ENCODE results near the gene CRTC1.

CRTC1 gene

DNA sequence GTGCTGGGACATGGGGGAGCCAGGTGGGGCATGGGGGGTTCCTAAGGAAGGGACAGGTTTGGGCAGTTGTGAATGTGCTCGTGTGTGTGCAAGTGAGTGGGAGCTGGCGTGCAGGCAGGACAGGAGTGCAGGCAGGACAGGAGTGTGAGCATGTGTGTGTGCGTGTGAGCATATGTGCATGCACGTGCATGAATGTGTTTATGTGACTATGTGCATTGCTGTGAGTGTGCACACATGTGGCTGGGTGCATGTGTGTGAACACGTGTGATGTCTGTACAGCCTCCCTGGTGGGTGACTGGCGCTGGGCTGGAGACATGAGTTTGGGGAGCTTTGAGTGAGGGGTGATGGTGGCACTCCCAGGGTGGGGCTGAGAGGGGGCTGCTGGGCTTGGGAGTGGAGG lies 33.4 kb downstream of the CRTC1 start:
- no CpG with 5 or more reads among the region's 6 CpGs for WGBS, 2 donors (ENCODE audit: extremely low coverage in 2 of 2, insufficient read length in 2 of 2, insufficient replicate concordance in 1 of 2)
- no peak overlapping the region for H2BK120ac ChIP-seq (ENCODE audit: low read depth, low read length)
- H3K9me3 ChIP-seq (replicated peaks in 1 of 2; ENCODE audit: control insufficient read depth in 2 of 2, insufficient read depth in 1 of 2, low read depth in 1 of 2, low read length in 2 of 2) = peaks cover 0 to 5% of the 10 kb centered on the region in 2 donors
- no peak overlapping the region for H3K4me2 ChIP-seq (ENCODE audit: insufficient read depth, low read length, poor library complexity, severe bottlenecking)
- H3K18ac ChIP-seq (ENCODE audit: low read length) = peak overlapping the region; percentile 17
- peak overlapping the region in 1 of 2 donors; percentile 69 for H3K4me3 ChIP-seq (ENCODE audit: low read length in 2 of 2)
- peak overlapping the region; percentile 91 for H3K23ac ChIP-seq (ENCODE audit: low read depth, low read length, poor library complexity)
- peak overlapping the region; percentile 93 for H3K4ac ChIP-seq (ENCODE audit: low read length)
- DNase-seq (ENCODE audit: low spot score) = no peak
- peak overlapping the region; percentile 21 for H3K9ac ChIP-seq (ENCODE audit: low read depth, low read length, poor library complexity)
- H3K14ac ChIP-seq (ENCODE audit: low read length) = peak overlapping the region; percentile 100
- H3K79me1 ChIP-seq (ENCODE audit: low read depth, low read length) = peaks cover 24% of the 10 kb centered on the region
- no peak overlapping the region for H2BK15ac ChIP-seq (ENCODE audit: low read length)
- H2AFZ ChIP-seq (ENCODE audit: low read length) = no peak overlapping the region
- peak overlapping the region; percentile 26 for H2AK5ac ChIP-seq (ENCODE audit: low read depth, low read length)
- no peaks in the 10 kb centered on the region for H3K27me3 ChIP-seq (ENCODE audit: control insufficient read depth in 3 of 3, insufficient read depth in 3 of 3, low read depth in 1 of 3, low read length in 3 of 3)
- no peak overlapping the region for H3K27ac ChIP-seq (replicated peaks; ENCODE audit: low read length)
- peak overlapping the region; percentile 98 for H4K8ac ChIP-seq (ENCODE audit: low read depth, low read length)
- H2BK5ac ChIP-seq (ENCODE audit: low read length) = no peak overlapping the region
- peaks cover 0 to 6% of the 10 kb centered on the region in 2 donors for H3K4me1 ChIP-seq (ENCODE audit: control insufficient read depth in 2 of 2, insufficient read depth in 1 of 2, low read depth in 1 of 2, low read length in 2 of 2)
- peak overlapping the region; percentile 58 for H2BK12ac ChIP-seq (ENCODE audit: low read length)
- H3K36me3 ChIP-seq (replicated peaks in 1 of 2; ENCODE audit: control insufficient read depth in 2 of 2, insufficient read depth in 2 of 2, low read length in 2 of 2) = peaks cover 3 to 7% of the 10 kb centered on the region in 2 donors
- no peak overlapping the region for H4K91ac ChIP-seq (ENCODE audit: low read depth, low read length, poor library complexity)

GRCh38 chr19:18717601-18718000 lies 34.1 kb downstream of the CRTC1 start:
- Histone ChIP-seq H2BK120ac (ENCODE audit: low read depth, low read length) (no peak overlapping the region), H2AK5ac (ENCODE audit: low read depth, low read length) (peak overlapping the region; percentile 63), H3K9me3 (replicated peaks in 1 of 2; ENCODE audit: control insufficient read depth in 2 of 2, insufficient read depth in 1 of 2, low read depth in 1 of 2, low read length in 2 of 2) (peaks cover 4 to 5% of the 10 kb centered on the region in 2 donors), H3K27me3 (ENCODE audit: control insufficient read depth in 3 of 3, insufficient read depth in 3 of 3, low read depth in 1 of 3, low read length in 3 of 3) (no peaks in the 10 kb centered on the region), H3K4ac (ENCODE audit: low read length) (no peak overlapping the region), H2BK15ac (ENCODE audit: low read length) (no peak overlapping the region), H2AFZ (ENCODE audit: low read length) (no peak overlapping the region), H3K27ac (replicated peaks; ENCODE audit: low read length) (no peak overlapping the region), H3K4me3 (ENCODE audit: low read length in 2 of 2) (peak overlapping the region in 1 of 2 donors; percentile 15), H3K36me3 (replicated peaks in 1 of 2; ENCODE audit: control insufficient read depth in 2 of 2, insufficient read depth in 2 of 2, low read length in 2 of 2) (peaks cover 4 to 7% of the 10 kb centered on the region in 2 donors), H4K91ac (ENCODE audit: low read depth, low read length, poor library complexity) (no peak overlapping the region), H3K79me1 (ENCODE audit: low read depth, low read length) (peaks cover 24% of the 10 kb centered on the region), H3K4me1 (ENCODE audit: control insufficient read depth in 2 of 2, insufficient read depth in 1 of 2, low read depth in 1 of 2, low read length in 2 of 2) (peaks cover 0 to 6% of the 10 kb centered on the region in 2 donors), H4K8ac (ENCODE audit: low read depth, low read length) (peak overlapping the region; percentile 48), H3K23ac (ENCODE audit: low read depth, low read length, poor library complexity) (peak overlapping the region; percentile 55), H3K4me2 (ENCODE audit: insufficient read depth, low read length, poor library complexity, severe bottlenecking) (peak overlapping the region; percentile 11), H3K9ac (ENCODE audit: low read depth, low read length, poor library complexity) (no peak overlapping the region), H3K18ac (ENCODE audit: low read length) (peak overlapping the region; percentile 28), H2BK5ac (ENCODE audit: low read length) (no peak overlapping the region), H3K14ac (ENCODE audit: low read length) (peak overlapping the region; percentile 38), H2BK12ac (ENCODE audit: low read length) (no peak overlapping the region)
- DNase-seq (ENCODE audit: low spot score) = no peak
- WGBS, 2 donors (ENCODE audit: extremely low coverage in 2 of 2, insufficient read length in 2 of 2, insufficient replicate concordance in 1 of 2) = no CpG with 5 or more reads among the region's 10 CpGs

- H2BK15ac ChIP-seq (ENCODE audit: low read length) = no peak overlapping the region
- peaks cover 24% of the 10 kb centered on the region for H3K79me1 ChIP-seq (ENCODE audit: low read depth, low read length)
- H3K23ac ChIP-seq (ENCODE audit: low read depth, low read length, poor library complexity) = no peak overlapping the region
- no peak overlapping the region for H4K8ac ChIP-seq (ENCODE audit: low read depth, low read length)
- no peak overlapping the region for H2AK5ac ChIP-seq (ENCODE audit: low read depth, low read length)
- no peak overlapping the region for H3K18ac ChIP-seq (ENCODE audit: low read length)
- H3K36me3 ChIP-seq (replicated peaks in 1 of 2; ENCODE audit: control insufficient read depth in 2 of 2, insufficient read depth in 2 of 2, low read length in 2 of 2) = peaks cover 4 to 7% of the 10 kb centered on the region in 2 donors
- no peak overlapping the region for H2BK120ac ChIP-seq (ENCODE audit: low read depth, low read length)
- peaks cover 0 to 5% of the 10 kb centered on the region in 2 donors for H3K4me1 ChIP-seq (ENCODE audit: control insufficient read depth in 2 of 2, insufficient read depth in 1 of 2, low read depth in 1 of 2, low read length in 2 of 2)
- H3K14ac ChIP-seq (ENCODE audit: low read length) = no peak overlapping the region
- no peak overlapping the region for H3K9ac ChIP-seq (ENCODE audit: low read depth, low read length, poor library complexity)
- WGBS, 2 donors (ENCODE audit: extremely low coverage in 2 of 2, insufficient read length in 2 of 2, insufficient replicate concordance in 1 of 2) = no CpG with 5 or more reads among the region's 5 CpGs
- H4K91ac ChIP-seq (ENCODE audit: low read depth, low read length, poor library complexity) = no peak overlapping the region
- H3K4me2 ChIP-seq (ENCODE audit: insufficient read depth, low read length, poor library complexity, severe bottlenecking) = no peak overlapping the region
- no peak overlapping the region for H2BK12ac ChIP-seq (ENCODE audit: low read length)
- H3K9me3 ChIP-seq (replicated peaks in 1 of 2; ENCODE audit: control insufficient read depth in 2 of 2, insufficient read depth in 1 of 2, low read depth in 1 of 2, low read length in 2 of 2) = peaks cover 4 to 5% of the 10 kb centered on the region in 2 donors
- H3K27ac ChIP-seq (replicated peaks; ENCODE audit: low read length) = no peak overlapping the region
- H3K4ac ChIP-seq (ENCODE audit: low read length) = no peak overlapping the region
- H3K27me3 ChIP-seq (ENCODE audit: control insufficient read depth in 3 of 3, insufficient read depth in 3 of 3, low read depth in 1 of 3, low read length in 3 of 3) = no peaks in the 10 kb centered on the region
- DNase-seq (ENCODE audit: low spot score) = no peak
- H3K4me3 ChIP-seq (ENCODE audit: low read length in 2 of 2) = no peak overlapping the region
- no peak overlapping the region for H2AFZ ChIP-seq (ENCODE audit: low read length)
- H2BK5ac ChIP-seq (ENCODE audit: low read length) = no peak overlapping the region
Measured at GRCh38 chr19:18718015-18718526, 34.6 kb downstream of the CRTC1 start.

GRCh38 chr19:18718846-18719458 lies 35.5 kb downstream of the CRTC1 start:
- no peak overlapping the region for H3K4me2 ChIP-seq (ENCODE audit: insufficient read depth, low read length, poor library complexity, severe bottlenecking)
- H2BK15ac ChIP-seq (ENCODE audit: low read length) = no peak overlapping the region
- H3K18ac ChIP-seq (ENCODE audit: low read length) = peak overlapping the region; percentile 5
- H3K4me3 ChIP-seq (ENCODE audit: low read length in 2 of 2) = no peak overlapping the region
- no peaks in the 10 kb centered on the region for H3K27me3 ChIP-seq (ENCODE audit: control insufficient read depth in 3 of 3, insufficient read depth in 3 of 3, low read depth in 1 of 3, low read length in 3 of 3)
- no peak overlapping the region for H2BK5ac ChIP-seq (ENCODE audit: low read length)
- WGBS, 2 donors (ENCODE audit: extremely low coverage in 2 of 2, insufficient read length in 2 of 2, insufficient replicate concordance in 1 of 2) = no CpG with 5 or more reads among the region's 16 CpGs
- no peak overlapping the region for H2AK5ac ChIP-seq (ENCODE audit: low read depth, low read length)
- no peak overlapping the region for H2BK12ac ChIP-seq (ENCODE audit: low read length)
- no peak overlapping the region for H3K9ac ChIP-seq (ENCODE audit: low read depth, low read length, poor library complexity)
- H2BK120ac ChIP-seq (ENCODE audit: low read depth, low read length) = no peak overlapping the region
- peaks cover 0 to 10% of the 10 kb centered on the region in 2 donors for H3K4me1 ChIP-seq (ENCODE audit: control insufficient read depth in 2 of 2, insufficient read depth in 1 of 2, low read depth in 1 of 2, low read length in 2 of 2)
- H3K79me1 ChIP-seq (ENCODE audit: low read depth, low read length) = peaks cover 24% of the 10 kb centered on the region
- DNase-seq (ENCODE audit: low spot score) = no peak
- H4K8ac ChIP-seq (ENCODE audit: low read depth, low read length) = no peak overlapping the region
- H3K36me3 ChIP-seq (replicated peaks in 1 of 2; ENCODE audit: control insufficient read depth in 2 of 2, insufficient read depth in 2 of 2, low read length in 2 of 2) = peaks cover 3 to 4% of the 10 kb centered on the region in 2 donors
- H2AFZ ChIP-seq (ENCODE audit: low read length) = no peak overlapping the region
- H4K91ac ChIP-seq (ENCODE audit: low read depth, low read length, poor library complexity) = no peak overlapping the region
- H3K9me3 ChIP-seq (replicated peaks in 1 of 2; ENCODE audit: control insufficient read depth in 2 of 2, insufficient read depth in 1 of 2, low read depth in 1 of 2, low read length in 2 of 2) = peaks cover 3 to 4% of the 10 kb centered on the region in 2 donors
- no peak overlapping the region for H3K27ac ChIP-seq (replicated peaks; ENCODE audit: low read length)
- no peak overlapping the region for H3K14ac ChIP-seq (ENCODE audit: low read length)
- no peak overlapping the region for H3K4ac ChIP-seq (ENCODE audit: low read length)
- H3K23ac ChIP-seq (ENCODE audit: low read depth, low read length, poor library complexity) = no peak overlapping the region
